Measurements from ENCODE around the gene CCDC69. TPM values are rescaled to one million over a fixed set of nuclear protein-coding genes. Genes with fewer than 3 reads are reported as not detected.

The CCDC69 gene
- total and polyA plus RNA-seq, 4 donors, result 15.4 to 73.6 (median 61.9) TPM

DNA sequence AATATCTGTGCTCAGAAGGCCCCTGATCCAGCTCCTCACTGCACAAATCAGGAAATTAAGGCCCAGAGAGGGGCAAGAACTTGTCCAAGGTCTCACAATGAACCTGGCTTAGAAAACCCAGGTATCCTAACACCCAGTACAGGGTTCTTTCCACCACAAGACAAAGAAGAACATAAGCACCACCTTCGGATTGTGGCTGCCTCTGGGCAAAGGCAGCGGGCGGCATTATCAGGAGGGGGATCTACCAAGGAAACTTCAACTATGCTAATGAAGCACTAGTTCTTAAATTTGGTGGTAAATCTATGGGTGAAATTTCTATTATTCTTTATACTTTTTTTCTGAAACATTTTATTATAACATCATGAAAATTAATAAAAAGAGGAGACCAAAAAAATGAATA, 84.2 kb downstream of the CCDC69 start:
- no peak overlapping the region for H3K27ac ChIP-seq (ENCODE audit: low read depth in 1 of 2, low read length in 1 of 2)
- no peak overlapping the region for H3K4me3 ChIP-seq
- peaks cover 0 to 2% (median 0%) of the 10 kb centered on the region in 5 donors for H3K4me1 ChIP-seq (ENCODE audit: control insufficient read depth in 5 of 5, insufficient read depth in 5 of 5, low read length in 5 of 5)
- DNase-seq (no peak), ATAC-seq (ENCODE audit: insufficient read depth, low FRiP score) (no peak)
- H3K36me3 ChIP-seq (ENCODE audit: control insufficient read depth in 4 of 4, insufficient read depth in 4 of 4, low read length in 4 of 4), result peaks cover 33 to 63% (median 52%) of the 10 kb centered on the region in 4 donors
- H3K27me3 ChIP-seq (ENCODE audit: control insufficient read depth in 3 of 3, insufficient read depth in 3 of 3, low read length in 2 of 3), result no peaks in the 10 kb centered on the region
- no peaks in the 10 kb centered on the region for H3K9me3 ChIP-seq (ENCODE audit: control insufficient read depth in 4 of 4, insufficient read depth in 3 of 4, low read length in 3 of 4)
- no peak overlapping the region for H3K9ac ChIP-seq (ENCODE audit: insufficient read depth in 1 of 2, low read length in 2 of 2)
- TF ChIP-seq, protein P1, sequence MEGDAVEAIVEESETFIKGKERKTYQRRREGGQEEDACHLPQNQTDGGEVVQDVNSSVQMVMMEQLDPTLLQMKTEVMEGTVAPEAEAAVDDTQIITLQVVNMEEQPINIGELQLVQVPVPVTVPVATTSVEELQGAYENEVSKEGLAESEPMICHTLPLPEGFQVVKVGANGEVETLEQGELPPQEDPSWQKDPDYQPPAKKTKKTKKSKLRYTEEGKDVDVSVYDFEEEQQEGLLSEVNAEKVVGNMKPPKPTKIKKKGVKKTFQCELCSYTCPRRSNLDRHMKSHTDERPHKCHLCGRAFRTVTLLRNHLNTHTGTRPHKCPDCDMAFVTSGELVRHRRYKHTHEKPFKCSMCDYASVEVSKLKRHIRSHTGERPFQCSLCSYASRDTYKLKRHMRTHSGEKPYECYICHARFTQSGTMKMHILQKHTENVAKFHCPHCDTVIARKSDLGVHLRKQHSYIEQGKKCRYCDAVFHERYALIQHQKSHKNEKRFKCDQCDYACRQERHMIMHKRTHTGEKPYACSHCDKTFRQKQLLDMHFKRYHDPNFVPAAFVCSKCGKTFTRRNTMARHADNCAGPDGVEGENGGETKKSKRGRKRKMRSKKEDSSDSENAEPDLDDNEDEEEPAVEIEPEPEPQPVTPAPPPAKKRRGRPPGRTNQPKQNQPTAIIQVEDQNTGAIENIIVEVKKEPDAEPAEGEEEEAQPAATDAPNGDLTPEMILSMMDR (IDR thresholded peaks at IDR 0.05; ENCODE audit: control extremely low read depth, extremely low read depth), result no peak
- 89 to 94% methylated on average over 3 of the region's 3 CpGs for WGBS, 2 donors

DNA sequence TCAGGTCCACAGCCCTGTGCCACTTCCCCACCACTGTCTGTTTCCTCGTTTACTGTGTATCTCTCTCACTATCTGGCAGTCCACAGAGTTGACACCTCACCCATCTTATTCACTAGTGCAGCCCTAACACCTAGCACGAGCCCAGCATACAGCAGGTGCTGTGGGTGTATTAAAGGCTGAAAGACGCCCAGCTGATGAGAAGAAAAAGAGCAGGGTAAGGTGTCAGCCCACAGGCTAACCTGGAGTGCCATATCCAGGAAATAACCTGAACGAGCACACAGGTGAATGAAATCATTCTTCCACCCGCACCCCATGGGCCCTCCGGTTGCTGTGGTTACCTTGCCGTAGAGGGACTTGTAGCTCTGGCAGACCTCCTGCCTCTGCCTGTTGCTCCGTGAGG, 84.9 kb downstream of the CCDC69 start:
- peaks cover 0 to 2% (median 0%) of the 10 kb centered on the region in 5 donors for H3K4me1 ChIP-seq (ENCODE audit: control insufficient read depth in 5 of 5, insufficient read depth in 5 of 5, low read length in 5 of 5)
- no peak overlapping the region for H3K4me3 ChIP-seq
- no peaks in the 10 kb centered on the region for H3K27me3 ChIP-seq (ENCODE audit: control insufficient read depth in 3 of 3, insufficient read depth in 3 of 3, low read length in 2 of 3)
- H3K36me3 ChIP-seq (ENCODE audit: control insufficient read depth in 4 of 4, insufficient read depth in 4 of 4, low read length in 4 of 4), result peaks cover 36 to 65% (median 53%) of the 10 kb centered on the region in 4 donors
- WGBS, 2 donors, result 84 to 87% methylated on average over 8 of the region's 8 CpGs
- H3K9ac ChIP-seq (ENCODE audit: insufficient read depth in 1 of 2, low read length in 2 of 2), result no peak overlapping the region
- H3K27ac ChIP-seq (ENCODE audit: low read depth in 1 of 2, low read length in 1 of 2), result no peak overlapping the region
- DNase-seq (peak in 1 of 3 donors; percentile 38), ATAC-seq (ENCODE audit: insufficient read depth, low FRiP score) (no peak)
- TF ChIP-seq, protein P1 (IDR thresholded peaks at IDR 0.05; ENCODE audit: control extremely low read depth, extremely low read depth), result no peak
- H3K9me3 ChIP-seq (ENCODE audit: control insufficient read depth in 4 of 4, insufficient read depth in 3 of 4, low read length in 3 of 4), result no peaks in the 10 kb centered on the region

DNA sequence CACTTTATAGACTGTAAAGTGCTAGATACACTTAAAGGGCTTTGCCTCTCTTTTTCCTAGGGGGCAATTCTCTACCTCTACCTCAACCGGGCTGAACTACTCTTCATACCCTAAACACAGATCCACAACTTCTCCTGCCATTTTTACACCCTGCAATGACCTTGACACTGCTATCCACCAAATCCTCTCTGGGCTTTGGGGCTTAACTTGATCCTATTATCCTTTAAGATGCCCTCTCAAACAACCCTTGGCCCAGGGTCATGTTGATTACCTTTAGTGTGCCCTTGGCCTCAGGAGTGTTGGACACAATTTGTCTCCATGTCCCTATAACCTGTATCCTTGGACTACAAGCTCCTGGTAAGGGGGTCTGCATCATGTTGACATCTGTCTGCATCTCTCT, 85.8 kb downstream of the CCDC69 start:
- no peak overlapping the region for H3K9ac ChIP-seq (ENCODE audit: insufficient read depth in 1 of 2, low read length in 2 of 2)
- peaks cover 0 to 2% (median 0%) of the 10 kb centered on the region in 5 donors for H3K4me1 ChIP-seq (ENCODE audit: control insufficient read depth in 5 of 5, insufficient read depth in 5 of 5, low read length in 5 of 5)
- DNase-seq (no peak), ATAC-seq (ENCODE audit: insufficient read depth, low FRiP score) (no peak)
- peaks cover 40 to 62% (median 55%) of the 10 kb centered on the region in 4 donors for H3K36me3 ChIP-seq (ENCODE audit: control insufficient read depth in 4 of 4, insufficient read depth in 4 of 4, low read length in 4 of 4)
- 91 to 97% methylated on average over 1 of the region's 1 CpG for WGBS, 2 donors
- H3K9me3 ChIP-seq (ENCODE audit: control insufficient read depth in 4 of 4, insufficient read depth in 3 of 4, low read length in 3 of 4), result no peaks in the 10 kb centered on the region
- no peak overlapping the region for H3K27ac ChIP-seq (ENCODE audit: low read depth in 1 of 2, low read length in 1 of 2)
- no peak overlapping the region for H3K4me3 ChIP-seq
- no peaks in the 10 kb centered on the region for H3K27me3 ChIP-seq (ENCODE audit: control insufficient read depth in 3 of 3, insufficient read depth in 3 of 3, low read length in 2 of 3)
- TF ChIP-seq, protein P1 (IDR thresholded peaks at IDR 0.05; ENCODE audit: control extremely low read depth, extremely low read depth), result no peak

All from lung (tissue), 12 donors.